GM19395 (cell line): Measurements from ENCODE around the gene TESK2.

Experiments used
- ATAC-seq: cut with Tn5 transposase; IDR thresholded peaks from one replicate; pipeline ENCODE4 v1.9.1; 2021; ENCODE audit warnings: mild to moderate bottlenecking, moderate library complexity; ENCODE audit not compliant: unreplicated experiment

The TESK2 gene

DNA sequence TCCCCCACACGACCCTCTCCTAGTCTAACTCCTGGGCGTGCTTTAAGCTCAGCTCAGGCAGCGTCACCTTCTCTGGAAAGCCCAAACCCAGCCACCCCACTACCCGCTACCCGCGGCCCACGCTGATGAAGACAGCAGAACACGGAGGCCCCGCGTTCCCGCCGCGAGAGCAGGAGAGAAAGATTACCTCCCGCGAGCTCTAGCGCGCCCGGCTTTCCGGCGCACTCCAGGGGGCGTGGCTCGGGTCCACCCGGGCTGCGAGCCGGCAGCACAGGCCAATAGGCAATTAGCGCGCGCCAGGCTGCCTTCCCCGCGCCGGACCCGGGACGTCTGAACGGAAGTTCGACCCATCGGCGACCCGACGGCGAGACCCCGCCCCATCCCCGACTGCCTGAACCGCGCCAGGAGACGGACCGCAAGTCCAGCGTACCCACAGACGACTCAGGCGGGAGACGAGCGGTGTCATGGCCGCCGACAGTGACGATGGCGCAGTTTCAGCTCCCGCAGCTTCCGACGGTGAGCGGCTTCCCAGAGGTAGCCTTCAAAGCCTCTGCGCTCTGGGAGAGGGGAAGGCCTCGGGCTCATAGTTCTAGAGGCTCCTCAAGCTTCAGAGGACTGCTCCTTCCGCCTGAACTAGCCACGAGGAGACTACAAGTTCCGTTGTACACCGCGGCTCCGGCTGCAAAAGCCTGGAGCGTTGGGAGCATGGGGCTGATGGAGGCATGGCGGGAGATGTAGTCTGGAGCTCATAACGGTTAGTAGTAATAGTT, 151.0 kb downstream of the TESK2 start, which contains the start of the genes MUTYH and TOE1:
Gene MUTYH (minus strand): TSS at position 652 of the 770 bp plus-strand sequence. CDS start 5,935 bp downstream, outside the sequence.
Gene TOE1 (plus strand): TSS at position 382 of the 770 bp plus-strand sequence. CDS start 83 bp downstream, at position 465.
- ATAC-seq, result peak; percentile 78

- ATAC-seq, result no peak
Observed at GRCh38 chr1:45337630-45338325, 153.2 kb downstream of the TESK2 start.

DNA sequence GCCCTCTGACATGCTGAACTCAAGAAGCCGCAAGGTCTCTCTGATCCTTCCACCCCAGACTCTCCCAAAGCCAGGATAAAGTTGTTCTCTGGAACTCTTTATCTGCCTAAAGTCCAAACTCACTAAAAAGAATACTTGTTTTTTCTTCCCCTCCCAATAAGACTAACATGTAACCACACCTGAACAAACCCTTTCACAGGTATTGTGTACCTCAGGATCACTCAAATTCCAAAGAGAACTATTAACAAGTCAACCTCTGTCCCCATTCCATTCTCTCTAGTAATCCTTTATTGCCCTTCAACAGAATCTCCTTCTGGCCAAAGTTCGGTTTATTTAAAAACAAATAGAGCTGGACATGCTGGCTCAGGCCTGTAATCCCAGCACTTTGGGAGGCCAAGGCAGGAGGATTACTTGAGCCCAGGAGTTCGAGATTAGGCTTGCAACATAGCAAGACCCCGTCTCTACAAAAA, 155.1 kb downstream of the TESK2 start:
- ATAC-seq, result no peak

DNA sequence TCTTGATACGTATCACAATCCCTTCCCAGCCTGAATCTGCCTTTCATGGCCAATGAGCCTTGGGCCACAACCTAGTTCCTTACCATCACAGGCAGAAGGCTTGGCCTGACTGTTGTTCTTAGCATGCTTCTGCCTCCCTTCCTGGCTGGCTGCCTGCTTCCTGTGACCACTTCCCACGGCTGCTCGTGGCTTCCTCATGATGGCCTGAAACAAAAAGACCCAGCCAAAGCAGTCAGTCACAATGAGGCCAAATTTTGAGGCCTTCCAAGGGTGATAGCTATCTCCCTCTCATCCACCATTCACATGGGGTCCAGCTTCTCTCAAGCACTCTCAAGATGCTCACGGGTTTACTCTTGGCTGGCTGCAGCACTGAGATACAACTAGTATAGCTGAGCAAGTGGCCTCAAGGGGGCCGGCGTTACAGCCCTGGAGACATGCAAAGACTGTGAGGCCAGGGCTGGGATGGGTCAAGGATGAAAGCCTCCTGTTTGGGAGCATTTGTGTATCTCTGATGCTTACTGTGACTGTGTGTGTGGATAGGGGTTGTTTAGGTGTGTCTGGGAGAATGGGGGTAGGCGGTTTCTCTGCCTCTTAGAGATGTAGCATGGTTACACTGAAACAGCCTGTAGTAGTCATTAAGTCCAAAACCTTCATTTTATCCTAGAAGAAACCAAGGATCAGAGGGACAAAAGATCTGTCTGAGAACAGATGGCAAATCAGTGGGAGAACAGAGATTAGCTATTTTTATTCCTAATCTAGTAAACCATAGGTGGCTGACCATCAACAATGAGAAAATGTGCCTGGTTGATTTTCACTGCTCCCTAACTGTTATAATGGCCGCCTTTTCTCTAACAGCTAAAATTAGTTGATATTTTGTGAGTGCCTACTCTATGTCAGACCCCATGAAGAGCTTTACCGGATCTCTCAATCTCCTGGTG, 156.4 kb downstream of the TESK2 start:
- no peak for ATAC-seq

DNA sequence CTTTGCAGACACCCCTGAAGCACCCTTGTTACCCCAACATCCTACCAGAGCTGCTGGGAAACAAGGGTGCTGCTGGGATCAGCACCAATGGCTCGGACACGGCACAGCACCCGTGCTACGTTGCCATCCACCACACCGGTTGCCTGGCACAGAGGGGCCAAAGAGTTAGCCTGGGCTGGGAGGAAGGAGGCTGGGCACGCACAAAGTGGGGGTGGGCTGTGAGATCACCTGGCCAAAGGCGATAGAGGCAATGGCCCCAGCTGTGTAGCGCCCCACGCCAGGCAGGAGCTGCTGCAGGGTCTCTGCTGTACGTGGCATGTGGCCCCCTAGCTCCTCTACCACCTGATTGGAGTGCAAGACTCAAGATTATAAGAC, 158.6 kb downstream of the TESK2 start:
- no peak for ATAC-seq

GRCh38 chr1:45331436-45332345, 159.3 kb downstream of the TESK2 start:
- no peak for ATAC-seq

- no peak for ATAC-seq
Observed at GRCh38 chr1:45329445-45329844, 161.5 kb downstream of the TESK2 start.

DNA sequence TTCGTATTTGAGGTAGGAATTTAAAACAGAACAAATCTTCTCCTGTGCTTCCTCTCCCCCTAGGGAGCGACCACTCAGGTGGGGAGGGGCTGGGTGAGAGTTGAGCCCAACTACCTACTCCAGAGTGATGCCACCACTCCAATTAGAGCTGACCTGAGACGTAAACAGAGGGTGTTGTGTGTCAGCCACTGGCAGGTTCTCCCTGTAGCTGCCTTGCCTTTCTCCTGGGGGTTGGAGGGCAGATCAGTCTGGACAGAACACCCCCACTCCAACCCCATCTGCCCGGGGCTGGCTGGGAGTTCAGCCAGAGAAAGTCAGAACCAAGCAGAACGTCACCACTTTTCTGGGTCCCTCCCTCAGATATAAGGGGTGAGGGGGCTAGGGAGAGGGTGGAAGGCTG, 162.3 kb downstream of the TESK2 start:
- ATAC-seq, result no peak

- no peak for ATAC-seq
Observed at GRCh38 chr1:45327644-45328515, 163.1 kb downstream of the TESK2 start.

DNA sequence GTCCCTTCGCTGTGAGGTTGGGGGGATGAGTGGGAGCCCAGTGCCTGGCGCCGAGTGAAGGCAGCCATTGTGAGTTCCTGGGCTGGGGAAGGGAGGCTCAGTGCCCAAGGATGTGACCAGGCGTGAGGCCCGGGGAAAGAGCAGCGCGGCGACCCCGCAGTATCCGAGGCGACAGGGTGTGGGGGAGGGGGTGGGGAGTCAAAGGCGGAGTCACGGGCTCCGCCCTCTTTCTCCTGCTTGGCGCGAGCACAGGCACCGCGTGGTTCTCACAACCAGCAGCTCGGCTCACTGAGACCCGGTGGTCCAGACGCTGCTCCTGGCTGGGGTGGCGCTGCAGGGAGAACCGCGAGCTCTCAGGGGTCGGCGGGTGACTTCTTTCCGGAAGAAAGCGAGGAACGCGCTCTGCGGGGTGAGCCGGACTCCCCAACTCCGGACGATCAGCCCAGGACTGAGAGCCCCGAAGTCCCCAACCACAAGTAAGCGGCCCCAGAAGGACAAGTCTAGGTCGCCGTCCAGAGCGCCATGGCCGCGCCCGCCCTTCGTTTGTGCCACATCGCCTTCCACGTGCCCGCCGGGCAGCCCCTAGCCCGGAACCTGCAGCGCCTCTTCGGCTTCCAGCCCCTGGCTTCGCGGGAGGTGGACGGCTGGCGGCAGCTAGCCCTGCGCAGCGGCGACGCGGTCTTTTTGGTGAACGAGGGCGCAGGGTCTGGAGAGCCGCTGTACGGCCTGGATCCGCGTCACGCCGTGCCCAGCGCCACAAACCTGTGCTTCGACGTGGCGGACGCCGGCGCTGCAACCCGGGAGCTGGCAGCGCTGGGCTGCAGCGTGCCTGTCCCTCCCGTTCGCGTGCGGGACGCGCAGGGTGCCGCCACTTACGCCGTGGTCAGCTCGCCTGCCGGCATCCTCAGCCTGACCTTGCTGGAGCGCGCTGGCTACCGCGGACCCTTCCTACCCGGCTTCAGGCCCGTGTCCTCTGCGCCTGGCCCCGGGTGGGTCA, 164.0 kb downstream of the TESK2 start, which contains the start of gene HPDL:
Gene HPDL (plus strand): TSS at position 269 of the 997 bp plus-strand sequence. CDS start 254 bp downstream, at position 523.
- ATAC-seq, result peak; percentile 62

DNA sequence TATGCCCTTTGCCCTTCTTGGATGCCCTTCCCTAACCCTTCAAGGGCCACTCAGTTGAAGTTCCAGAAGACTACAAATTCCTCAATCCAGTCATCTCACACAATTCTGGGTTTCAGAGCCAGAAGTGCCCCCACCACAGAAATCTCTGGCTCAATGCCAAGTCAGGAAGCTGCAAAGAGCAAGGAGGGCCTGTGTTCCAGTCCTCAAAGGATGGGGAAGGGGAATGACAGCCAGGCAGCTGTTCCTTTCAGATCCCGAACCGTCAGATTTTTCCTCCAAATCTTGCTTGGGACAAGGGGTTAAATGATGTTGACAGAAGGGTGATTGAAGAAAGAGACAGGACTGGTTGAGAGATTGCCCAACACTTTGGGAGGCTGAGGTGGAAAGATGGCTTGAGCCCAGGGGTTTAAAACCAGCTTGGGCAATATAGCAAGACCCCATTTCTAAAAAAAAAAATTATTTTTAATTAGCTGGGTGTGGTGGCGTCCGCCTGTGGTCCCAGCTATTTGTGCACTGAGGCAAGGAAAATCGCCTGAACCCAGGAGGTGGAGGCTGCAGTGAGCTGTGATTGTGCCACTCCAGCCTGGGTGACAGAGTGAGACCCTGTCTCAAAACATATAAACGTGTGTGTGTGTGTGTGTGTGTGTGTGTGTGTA, 165.0 kb downstream of the TESK2 start:
- ATAC-seq, result no peak

- no peak for ATAC-seq
Observed at GRCh38 chr1:45322486-45323040, 168.4 kb downstream of the TESK2 start.

DNA sequence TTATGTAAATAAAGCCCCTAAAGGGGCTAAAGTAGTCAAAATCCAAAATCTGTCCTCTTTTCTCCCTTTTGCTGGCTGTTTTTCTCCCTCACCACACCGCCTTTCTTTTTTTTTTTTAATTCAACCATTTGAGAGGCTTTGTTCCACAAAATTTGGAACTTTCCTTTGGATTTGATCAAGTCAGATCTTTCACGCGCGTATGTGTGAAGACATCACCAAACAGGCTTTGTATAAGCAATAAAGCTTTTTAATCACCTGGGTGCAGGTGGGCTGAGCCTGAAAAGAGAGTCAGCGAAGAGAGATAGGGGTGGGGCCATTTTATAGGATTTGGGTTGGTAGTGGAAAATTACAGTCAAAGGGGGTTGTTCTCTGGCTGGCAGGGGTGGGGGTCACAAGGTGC, 169.5 kb downstream of the TESK2 start:
- ATAC-seq, result no peak

- no peak for ATAC-seq
Observed at GRCh38 chr1:45319761-45320160, 171.2 kb downstream of the TESK2 start.

DNA sequence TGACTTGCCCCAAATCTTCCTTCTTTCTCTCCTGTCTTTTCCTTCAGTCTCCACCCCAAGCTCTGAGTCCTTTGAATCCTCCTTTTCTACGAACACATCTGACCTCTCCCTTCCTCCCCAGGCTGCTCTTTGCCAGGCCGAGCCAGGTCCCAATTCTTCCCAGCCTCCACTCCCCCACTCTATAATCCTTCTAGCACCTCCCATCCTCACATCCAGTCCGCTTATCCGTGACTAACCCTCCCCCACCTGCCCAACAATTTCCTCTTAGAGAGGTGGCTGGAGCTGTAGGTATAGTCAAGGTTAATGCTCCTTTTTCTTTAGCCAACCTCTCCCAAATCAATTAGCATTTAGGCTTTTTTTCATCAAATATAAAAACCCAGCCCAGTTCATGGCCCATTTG, 173.8 kb downstream of the TESK2 start:
- no peak for ATAC-seq

- ATAC-seq, result no peak
Observed at GRCh38 chr1:45314266-45314665, 176.7 kb downstream of the TESK2 start.

DNA sequence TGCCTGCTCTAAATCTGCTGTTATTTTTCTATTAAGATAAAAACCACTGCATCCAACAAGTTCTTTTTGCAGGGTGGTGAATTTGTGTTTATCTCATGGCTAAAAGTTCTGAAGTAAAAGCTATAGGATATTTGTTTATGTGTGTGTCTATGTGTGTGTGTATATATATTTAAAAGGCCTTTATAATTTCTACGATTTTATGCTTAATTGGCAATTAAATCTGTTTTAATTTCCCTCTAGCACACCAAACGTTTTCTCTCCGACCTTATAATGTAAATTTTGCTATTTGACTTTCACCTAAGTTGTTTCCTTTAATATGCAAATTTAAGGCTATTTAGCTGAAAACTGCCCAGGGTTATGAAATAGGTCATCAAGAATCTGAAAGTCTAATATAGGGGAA, 184.1 kb downstream of the TESK2 start:
- ATAC-seq, result no peak
